ENCODE data around the gene EIF1AD.

Gene EIF1AD

GRCh38 chr11:66020212-66020611, 18.3 kb upstream of the EIF1AD start:
- TF ChIP-seq ZNF8 (CRISPR knock-in tag; IDR thresholded peaks at IDR 0.05) (no peak), TOX (CRISPR knock-in tag; IDR thresholded peaks at IDR 0.05; ENCODE audit: borderline replicate concordance) (no peak), BACH2 (CRISPR knock-in tag; IDR thresholded peaks at IDR 0.05; ENCODE audit: borderline replicate concordance) (no peak), ZNF565 (CRISPR knock-in tag; conservative IDR thresholded peaks at IDR 0.05; ENCODE audit: low read depth) (no peak), GLIS3 (CRISPR knock-in tag; IDR thresholded peaks at IDR 0.05) (no peak), SNAI2 (CRISPR knock-in tag; IDR thresholded peaks at IDR 0.05) (no peak), CSDC2 (CRISPR knock-in tag; IDR thresholded peaks at IDR 0.05) (no peak), ZC3H10 (CRISPR knock-in tag; IDR thresholded peaks at IDR 0.05) (no peak), POU6F1 (CRISPR knock-in tag; IDR thresholded peaks at IDR 0.05; ENCODE audit: borderline replicate concordance, low read depth) (no peak), ISL1 (CRISPR knock-in tag; IDR thresholded peaks at IDR 0.05) (no peak), ESRRG (CRISPR knock-in tag; IDR thresholded peaks at IDR 0.05) (no peak), ZFP3 (CRISPR knock-in tag; IDR thresholded peaks at IDR 0.05) (no peak), TCF4 (CRISPR knock-in tag; IDR thresholded peaks at IDR 0.05; ENCODE audit: borderline replicate concordance) (no peak), OSR1 (CRISPR knock-in tag; IDR thresholded peaks at IDR 0.05) (no peak), ZNF70 (CRISPR knock-in tag; IDR thresholded peaks at IDR 0.05) (no peak), CSRNP3 (CRISPR knock-in tag; IDR thresholded peaks at IDR 0.05) (no peak)
- TF ChIP-seq, protein P1, sequence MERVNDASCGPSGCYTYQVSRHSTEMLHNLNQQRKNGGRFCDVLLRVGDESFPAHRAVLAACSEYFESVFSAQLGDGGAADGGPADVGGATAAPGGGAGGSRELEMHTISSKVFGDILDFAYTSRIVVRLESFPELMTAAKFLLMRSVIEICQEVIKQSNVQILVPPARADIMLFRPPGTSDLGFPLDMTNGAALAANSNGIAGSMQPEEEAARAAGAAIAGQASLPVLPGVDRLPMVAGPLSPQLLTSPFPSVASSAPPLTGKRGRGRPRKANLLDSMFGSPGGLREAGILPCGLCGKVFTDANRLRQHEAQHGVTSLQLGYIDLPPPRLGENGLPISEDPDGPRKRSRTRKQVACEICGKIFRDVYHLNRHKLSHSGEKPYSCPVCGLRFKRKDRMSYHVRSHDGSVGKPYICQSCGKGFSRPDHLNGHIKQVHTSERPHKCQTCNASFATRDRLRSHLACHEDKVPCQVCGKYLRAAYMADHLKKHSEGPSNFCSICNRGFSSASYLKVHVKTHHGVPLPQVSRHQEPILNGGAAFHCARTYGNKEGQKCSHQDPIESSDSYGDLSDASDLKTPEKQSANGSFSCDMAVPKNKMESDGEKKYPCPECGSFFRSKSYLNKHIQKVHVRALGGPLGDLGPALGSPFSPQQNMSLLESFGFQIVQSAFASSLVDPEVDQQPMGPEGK (CRISPR knock-in tag; IDR thresholded peaks at IDR 0.05; ENCODE audit: borderline replicate concordance) = no peak
- ATAC-seq = no peak

- TF ChIP-seq CSRNP3 (CRISPR knock-in tag; IDR thresholded peaks at IDR 0.05) = no peak
- TF ChIP-seq ZNF8 (CRISPR knock-in tag; IDR thresholded peaks at IDR 0.05) = no peak
- TF ChIP-seq ESRRG (CRISPR knock-in tag; IDR thresholded peaks at IDR 0.05) = no peak
- TF ChIP-seq ZFP30 (CRISPR knock-in tag; IDR thresholded peaks at IDR 0.05) = no peak
- TF ChIP-seq, protein P2, sequence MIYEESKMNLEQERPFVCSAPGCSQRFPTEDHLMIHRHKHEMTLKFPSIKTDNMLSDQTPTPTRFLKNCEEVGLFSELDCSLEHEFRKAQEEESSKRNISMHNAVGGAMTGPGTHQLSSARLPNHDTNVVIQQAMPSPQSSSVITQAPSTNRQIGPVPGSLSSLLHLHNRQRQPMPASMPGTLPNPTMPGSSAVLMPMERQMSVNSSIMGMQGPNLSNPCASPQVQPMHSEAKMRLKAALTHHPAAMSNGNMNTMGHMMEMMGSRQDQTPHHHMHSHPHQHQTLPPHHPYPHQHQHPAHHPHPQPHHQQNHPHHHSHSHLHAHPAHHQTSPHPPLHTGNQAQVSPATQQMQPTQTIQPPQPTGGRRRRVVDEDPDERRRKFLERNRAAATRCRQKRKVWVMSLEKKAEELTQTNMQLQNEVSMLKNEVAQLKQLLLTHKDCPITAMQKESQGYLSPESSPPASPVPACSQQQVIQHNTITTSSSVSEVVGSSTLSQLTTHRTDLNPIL (CRISPR knock-in tag; IDR thresholded peaks at IDR 0.05; ENCODE audit: low read depth) = no peak
- TF ChIP-seq, protein P1 (CRISPR knock-in tag; IDR thresholded peaks at IDR 0.05; ENCODE audit: borderline replicate concordance) = no peak
Observed at GRCh38 chr11:66017321-66017720, 15.4 kb upstream of the EIF1AD start.

DNA sequence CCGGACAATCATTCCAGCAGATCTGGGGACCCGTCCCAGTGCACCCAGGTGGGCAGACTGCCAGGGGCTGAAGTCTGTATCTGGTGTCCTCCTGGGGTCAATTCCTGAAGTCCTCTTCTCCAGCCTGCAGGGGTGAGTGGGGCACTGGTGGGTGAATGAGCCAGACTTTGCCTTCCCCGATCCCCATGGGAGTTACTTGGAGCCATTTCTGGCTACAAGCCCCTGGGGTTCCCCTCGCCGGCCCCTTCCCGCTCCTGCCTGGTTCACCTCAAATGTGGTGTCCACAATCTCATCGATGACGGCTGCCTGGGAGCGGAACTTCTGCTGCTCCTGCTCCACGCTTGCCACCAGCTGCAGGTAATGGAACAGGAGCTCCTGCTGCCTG, 14.8 kb upstream of the EIF1AD start:
- ATAC-seq = no peak
- TF ChIP-seq BACH2 (CRISPR knock-in tag; IDR thresholded peaks at IDR 0.05; ENCODE audit: borderline replicate concordance) = no peak
- TF ChIP-seq ISL1 (CRISPR knock-in tag; IDR thresholded peaks at IDR 0.05) = no peak
- no peak for TF ChIP-seq ZFP3 (CRISPR knock-in tag; IDR thresholded peaks at IDR 0.05)

More at GRCh38 chr11:66017321-66017720, 15.4 kb upstream of the EIF1AD start:
- no peak for ATAC-seq

Measured in SK-N-SH treated with all-trans-retinoic acid at 6 μM for 48 hours (cell line).